Osteoblast (primary cell): ENCODE measurements around the gene PRR5. TPM values are rescaled to one million over a fixed set of nuclear protein-coding genes. Genes with fewer than 3 reads are reported as not detected.

ENCODE experiments used
- DNase-seq: peaks from one replicate; pipeline ENCODE4 v3.0.0; 2011; ENCODE audit warnings: low spot score, mixed read lengths; ENCODE audit not compliant: insufficient read length; ENCODE audit errors: missing footprints
- H2AFZ ChIP-seq: 2 replicates; pipeline ENCODE4 v1.6.0; 2011; ENCODE audit warnings: mild to moderate bottlenecking, low read length
- H3K27ac ChIP-seq: 2 replicates; pipeline ENCODE4 v1.5.1; 2011; ENCODE audit warnings: mild to moderate bottlenecking, low read depth, low read length, moderate library complexity
- H3K27me3 ChIP-seq: 2 replicates; pipeline ENCODE4 v1.6.0; 2012; ENCODE audit warnings: mild to moderate bottlenecking, control low read depth, inconsistent platforms, low read length, moderate library complexity; ENCODE audit not compliant: insufficient read depth
- H3K36me3 ChIP-seq: 2 replicates; pipeline ENCODE4 v1.5.1; 2011; ENCODE audit warnings: mild to moderate bottlenecking, low read length, control low read depth, moderate library complexity; ENCODE audit not compliant: insufficient read depth
- H3K4me1 ChIP-seq: 2 replicates; pipeline ENCODE4 v1.5.1; 2011; ENCODE audit warnings: mild to moderate bottlenecking, low read length, control low read depth, moderate library complexity; ENCODE audit not compliant: insufficient read depth
- H3K4me2 ChIP-seq: 2 replicates; pipeline ENCODE4 v1.6.0; 2011; ENCODE audit warnings: mild to moderate bottlenecking, low read length; ENCODE audit not compliant: insufficient read depth
- H3K4me3 ChIP-seq: fragments of 200-600 bp; sonication (generic); 3 replicates; pipeline ENCODE4 v1.5.1; 2012; ENCODE audit warnings: mild to moderate bottlenecking, low read length, inconsistent platforms; ENCODE audit not compliant: insufficient read depth
- H3K79me2 ChIP-seq: 2 replicates; pipeline ENCODE4 v1.6.0; 2012; ENCODE audit warnings: mild to moderate bottlenecking, low read length, control low read depth, inconsistent platforms; ENCODE audit not compliant: insufficient read depth
- H3K9me3 ChIP-seq: 2 replicates; pipeline ENCODE4 v1.5.1; 2011; ENCODE audit warnings: low read depth, low read length, control low read depth
- H4K20me1 ChIP-seq: 2 replicates; pipeline ENCODE4 v1.6.0; 2012; ENCODE audit warnings: mild to moderate bottlenecking, low read length, control low read depth; ENCODE audit not compliant: insufficient read depth
- total RNA-seq: library from RNA; depleted of rRNA; stranded (reverse); fragments of >200 nt; gene quantifications from 2 replicates; pipeline ENCODE4 v1.2.3, GENCODE V29; 2012
- TF ChIP-seq, protein P1 (sequence below): IDR thresholded peaks from 2 replicates; pipeline ENCODE4 v1.5.1; 2011; ENCODE audit warnings: mild to moderate bottlenecking, low read depth, low read length, moderate library complexity; ENCODE audit errors: extremely low read depth

Gene PRR5
- total RNA-seq, 1 donor, result 14.8 TPM

DNA sequence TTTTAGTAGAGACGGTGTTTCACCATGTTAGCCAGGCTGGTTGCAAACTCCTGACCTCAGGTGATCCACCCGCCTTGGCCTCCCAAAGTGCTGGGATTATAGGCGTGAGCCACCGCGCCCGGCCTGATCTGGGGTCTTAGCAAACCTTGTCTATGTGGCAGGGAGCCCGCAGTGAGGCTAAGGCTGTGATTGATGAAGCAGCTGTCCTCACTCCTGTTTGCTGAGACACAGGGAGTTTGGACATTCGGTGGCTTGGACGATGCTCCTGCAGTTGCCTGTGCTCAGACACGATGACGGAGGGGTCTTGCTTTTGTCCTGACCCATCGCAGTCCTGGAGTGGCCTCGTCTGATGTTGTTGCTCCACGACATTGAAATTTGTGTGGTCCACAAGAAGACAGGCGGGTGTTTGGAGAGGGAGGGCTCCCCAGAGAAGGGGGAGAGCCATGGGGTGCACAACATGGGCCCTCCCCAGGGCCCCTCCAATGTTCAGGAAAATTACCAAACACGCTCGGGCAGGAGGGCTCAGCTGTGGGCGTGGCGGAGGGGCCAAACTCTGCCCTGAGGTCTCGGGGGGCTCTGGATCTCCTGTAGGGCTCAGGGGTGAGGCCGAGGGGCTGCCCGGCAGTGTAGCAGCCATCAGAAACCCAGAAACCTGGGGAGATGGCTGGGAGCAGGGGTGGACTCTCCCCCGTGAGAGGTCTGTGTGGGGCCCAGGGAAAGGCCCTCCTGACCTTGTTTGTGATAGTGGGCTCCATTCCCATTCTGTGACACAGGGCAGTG lies 41.8 kb upstream of the PRR5 start:
- no peaks in the 10 kb centered on the region for H3K79me2 ChIP-seq
- no peak overlapping the region for H3K4me3 ChIP-seq
- peak; percentile 15 for DNase-seq
- H3K36me3 ChIP-seq, result no peaks in the 10 kb centered on the region
- H3K4me1 ChIP-seq, result peaks cover 7% of the 10 kb centered on the region
- H2AFZ ChIP-seq, result no peak overlapping the region
- H4K20me1 ChIP-seq, result no peaks in the 10 kb centered on the region
- TF ChIP-seq, protein P1, sequence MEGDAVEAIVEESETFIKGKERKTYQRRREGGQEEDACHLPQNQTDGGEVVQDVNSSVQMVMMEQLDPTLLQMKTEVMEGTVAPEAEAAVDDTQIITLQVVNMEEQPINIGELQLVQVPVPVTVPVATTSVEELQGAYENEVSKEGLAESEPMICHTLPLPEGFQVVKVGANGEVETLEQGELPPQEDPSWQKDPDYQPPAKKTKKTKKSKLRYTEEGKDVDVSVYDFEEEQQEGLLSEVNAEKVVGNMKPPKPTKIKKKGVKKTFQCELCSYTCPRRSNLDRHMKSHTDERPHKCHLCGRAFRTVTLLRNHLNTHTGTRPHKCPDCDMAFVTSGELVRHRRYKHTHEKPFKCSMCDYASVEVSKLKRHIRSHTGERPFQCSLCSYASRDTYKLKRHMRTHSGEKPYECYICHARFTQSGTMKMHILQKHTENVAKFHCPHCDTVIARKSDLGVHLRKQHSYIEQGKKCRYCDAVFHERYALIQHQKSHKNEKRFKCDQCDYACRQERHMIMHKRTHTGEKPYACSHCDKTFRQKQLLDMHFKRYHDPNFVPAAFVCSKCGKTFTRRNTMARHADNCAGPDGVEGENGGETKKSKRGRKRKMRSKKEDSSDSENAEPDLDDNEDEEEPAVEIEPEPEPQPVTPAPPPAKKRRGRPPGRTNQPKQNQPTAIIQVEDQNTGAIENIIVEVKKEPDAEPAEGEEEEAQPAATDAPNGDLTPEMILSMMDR, result no peak
- peaks cover 22% of the 10 kb centered on the region for H3K27me3 ChIP-seq
- no peak overlapping the region for H3K27ac ChIP-seq
- H3K4me2 ChIP-seq, result no peak overlapping the region
- H3K9me3 ChIP-seq, result no peaks in the 10 kb centered on the region

DNA sequence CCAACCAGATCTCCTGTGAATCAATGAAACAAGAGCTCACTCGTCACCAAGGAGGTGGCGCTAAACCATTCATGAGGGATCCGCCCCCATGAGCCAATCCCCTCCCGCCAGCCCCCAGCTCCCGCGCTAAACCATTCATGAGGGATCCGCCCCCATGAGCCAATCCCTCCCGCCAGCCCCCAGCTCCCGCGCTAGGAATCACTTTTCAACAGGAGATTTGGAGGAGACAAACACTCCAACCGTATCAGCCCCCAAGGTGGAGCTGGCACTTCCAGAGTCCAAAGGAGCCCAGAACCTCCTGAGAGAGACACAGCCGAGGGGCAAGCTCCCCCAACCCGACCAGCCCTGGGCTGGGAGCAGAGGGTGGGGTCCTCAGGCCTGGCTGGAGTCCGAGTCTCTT lies 40.9 kb upstream of the PRR5 start:
- no peaks in the 10 kb centered on the region for H3K79me2 ChIP-seq
- H4K20me1 ChIP-seq, result no peaks in the 10 kb centered on the region
- H3K4me1 ChIP-seq, result peaks cover 7% of the 10 kb centered on the region
- H3K27ac ChIP-seq, result no peak overlapping the region
- no peaks in the 10 kb centered on the region for H3K9me3 ChIP-seq
- DNase-seq, result peak; percentile 32
- peaks cover 24% of the 10 kb centered on the region for H3K27me3 ChIP-seq
- no peaks in the 10 kb centered on the region for H3K36me3 ChIP-seq
- no peak overlapping the region for H2AFZ ChIP-seq
- no peak overlapping the region for H3K4me3 ChIP-seq
- TF ChIP-seq, protein P1, result no peak
- H3K4me2 ChIP-seq, result no peak overlapping the region

DNA sequence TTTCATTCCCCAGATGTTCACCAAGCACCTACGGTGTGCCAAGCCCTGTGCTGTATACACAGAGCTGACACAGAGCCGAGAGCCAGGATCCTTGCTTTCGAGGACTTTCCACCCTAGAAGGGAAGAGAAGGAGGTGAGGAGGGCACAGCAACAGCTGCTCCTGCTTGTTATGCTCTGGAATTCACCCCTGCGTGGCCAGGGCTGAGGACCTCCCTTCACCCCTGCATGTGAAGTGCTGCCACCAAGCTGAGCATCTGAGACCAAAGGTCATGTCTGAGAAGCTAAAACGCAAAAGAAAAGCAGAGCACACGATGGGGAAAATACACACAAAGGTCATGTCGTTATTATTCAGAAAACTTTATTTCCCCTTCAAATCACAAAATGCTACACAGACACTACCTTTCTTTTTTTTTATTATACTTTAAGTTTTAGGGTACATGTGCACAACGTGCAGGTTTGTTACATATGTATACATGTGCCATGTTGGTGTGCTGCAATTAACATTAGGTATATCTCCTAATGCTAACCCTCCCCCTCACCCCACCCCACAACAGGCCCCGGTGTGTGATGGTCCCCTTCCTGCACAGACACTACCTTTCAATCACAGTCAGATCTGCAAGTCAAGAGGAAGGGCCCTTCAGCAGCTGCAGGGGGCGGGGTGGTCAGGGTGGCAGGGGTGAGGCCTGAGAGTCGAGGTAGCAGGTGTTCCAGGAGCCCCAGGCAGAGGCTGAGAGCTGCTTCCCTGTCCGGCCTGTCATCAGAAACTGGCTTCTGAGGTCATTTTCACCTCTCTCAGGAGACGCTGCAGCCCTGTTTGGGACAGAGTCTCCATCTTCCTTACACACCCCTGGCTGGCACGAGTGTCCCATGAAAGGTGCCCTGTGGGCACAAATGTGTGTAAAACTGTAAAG lies 40.1 kb upstream of the PRR5 start:
- H3K79me2 ChIP-seq, result no peaks in the 10 kb centered on the region
- no peak overlapping the region for H3K4me3 ChIP-seq
- no peaks in the 10 kb centered on the region for H3K9me3 ChIP-seq
- H4K20me1 ChIP-seq, result no peaks in the 10 kb centered on the region
- TF ChIP-seq, protein P1, result no peak
- no peak for DNase-seq
- no peak overlapping the region for H2AFZ ChIP-seq
- no peaks in the 10 kb centered on the region for H3K36me3 ChIP-seq
- H3K27me3 ChIP-seq, result peaks cover 30% of the 10 kb centered on the region
- H3K4me2 ChIP-seq, result no peak overlapping the region
- H3K4me1 ChIP-seq, result peaks cover 7% of the 10 kb centered on the region
- H3K27ac ChIP-seq, result no peak overlapping the region
